ENCODE results near the gene OR13C4. TPM values are rescaled to one million over a fixed set of nuclear protein-coding genes. Genes with fewer than 3 reads are reported as not detected.

The OR13C4 gene
- total RNA-seq, 1 donor from 2014 or later: not detected

GRCh38 chr9:104503440-104503839, 23.6 kb downstream of the OR13C4 start:
- H3K27ac ChIP-seq: no peak overlapping the region
- H3K36me3 ChIP-seq: no peaks in the 10 kb centered on the region
- intact Hi-C loops (cut with DNase I): no loop called here
- no peak for DNase-seq (ENCODE audit: extremely low spot score in 2 of 2)
- TF ChIP-seq POLR2A (IDR thresholded peaks at IDR 0.05) (no peak), POLR2AphosphoS5 (IDR thresholded peaks at IDR 0.05; ENCODE audit: insufficient read depth in 1 of 2, low read depth in 1 of 2) (no peak), CTCF (IDR thresholded peaks at IDR 0.05) (no peak)
- no peaks in the 10 kb centered on the region for H3K9me3 ChIP-seq
- no peaks in the 10 kb centered on the region for H3K27me3 ChIP-seq
- H3K4me3 ChIP-seq: no peak overlapping the region
- H3K4me1 ChIP-seq: no peaks in the 10 kb centered on the region

- no peak for DNase-seq (ENCODE audit: extremely low spot score in 2 of 2)
- no peaks in the 10 kb centered on the region for H3K4me1 ChIP-seq
- no peaks in the 10 kb centered on the region for H3K27me3 ChIP-seq
- H3K9me3 ChIP-seq: no peaks in the 10 kb centered on the region
- H3K36me3 ChIP-seq: no peaks in the 10 kb centered on the region
- H3K27ac ChIP-seq: no peak overlapping the region
- TF ChIP-seq POLR2AphosphoS5 (IDR thresholded peaks at IDR 0.05; ENCODE audit: insufficient read depth in 1 of 2, low read depth in 1 of 2) (no peak), CTCF (IDR thresholded peaks at IDR 0.05) (no peak), POLR2A (IDR thresholded peaks at IDR 0.05) (no peak)
- intact Hi-C loops (cut with DNase I): no loop called here
- no peak overlapping the region for H3K4me3 ChIP-seq
Observed at GRCh38 chr9:104494808-104495207, 32.2 kb downstream of the OR13C4 start.

GRCh38 chr9:104485014-104485413, 42.0 kb downstream of the OR13C4 start:
- Histone ChIP-seq H3K27me3 (no peaks in the 10 kb centered on the region), H3K4me1 (no peaks in the 10 kb centered on the region), H3K4me3 (no peak overlapping the region), H3K36me3 (no peaks in the 10 kb centered on the region), H3K27ac (no peak overlapping the region), H3K9me3 (no peaks in the 10 kb centered on the region)
- no peak for DNase-seq (ENCODE audit: extremely low spot score in 2 of 2)
- TF ChIP-seq POLR2A (IDR thresholded peaks at IDR 0.05): no peak
- no peak for TF ChIP-seq CTCF (IDR thresholded peaks at IDR 0.05)
- no peak for TF ChIP-seq POLR2AphosphoS5 (IDR thresholded peaks at IDR 0.05; ENCODE audit: insufficient read depth in 1 of 2, low read depth in 1 of 2)
- intact Hi-C loops (cut with DNase I): no loop called here

GRCh38 chr9:104482921-104483570, 44.0 kb downstream of the OR13C4 start:
- no peak for TF ChIP-seq POLR2AphosphoS5 (IDR thresholded peaks at IDR 0.05; ENCODE audit: insufficient read depth in 1 of 2, low read depth in 1 of 2)
- no peak for TF ChIP-seq CTCF (IDR thresholded peaks at IDR 0.05)
- TF ChIP-seq POLR2A (IDR thresholded peaks at IDR 0.05): no peak
- Histone ChIP-seq H3K36me3 (no peaks in the 10 kb centered on the region), H3K27me3 (no peaks in the 10 kb centered on the region), H3K27ac (no peak overlapping the region), H3K4me3 (no peak overlapping the region), H3K4me1 (no peaks in the 10 kb centered on the region), H3K9me3 (no peaks in the 10 kb centered on the region)
- intact Hi-C loops (cut with DNase I): no loop called here
- no peak for DNase-seq (ENCODE audit: extremely low spot score in 2 of 2)

Other genes starting within 250 kb of the OR13C4 start
- gene OR13F1, start 22.9 kb downstream of the OR13C4 start, total RNA-seq: not detected
- not detected for gene OR13C3, start 9.6 kb upstream of the OR13C4 start, total RNA-seq
- not detected for gene OR13C8, start 42.0 kb upstream of the OR13C4 start, total RNA-seq
- gene OR13C5, start 72.2 kb upstream of the OR13C4 start, total RNA-seq: not detected
- not detected for gene OR13C2, start 78.4 kb upstream of the OR13C4 start, total RNA-seq
- gene OR13C9, start 91.0 kb upstream of the OR13C4 start, total RNA-seq: not detected
- not detected for gene OR13D1, start 167.3 kb upstream of the OR13C4 start, total RNA-seq
- gene NIPSNAP3A, start 220.5 kb upstream of the OR13C4 start, total RNA-seq: 25.8 TPM
- gene NIPSNAP3B, start 236.9 kb upstream of the OR13C4 start, total RNA-seq: 0.49 TPM

All from vagina (tissue), 2 donors.